ENCODE measurements around the gene COL4A1. TPM values are rescaled to one million over a fixed set of nuclear protein-coding genes. Genes with fewer than 3 reads are reported as not detected.

Gene COL4A1
- total RNA-seq, 2 experiments from 2014 or later: 0.08 to 0.16 TPM

DNA sequence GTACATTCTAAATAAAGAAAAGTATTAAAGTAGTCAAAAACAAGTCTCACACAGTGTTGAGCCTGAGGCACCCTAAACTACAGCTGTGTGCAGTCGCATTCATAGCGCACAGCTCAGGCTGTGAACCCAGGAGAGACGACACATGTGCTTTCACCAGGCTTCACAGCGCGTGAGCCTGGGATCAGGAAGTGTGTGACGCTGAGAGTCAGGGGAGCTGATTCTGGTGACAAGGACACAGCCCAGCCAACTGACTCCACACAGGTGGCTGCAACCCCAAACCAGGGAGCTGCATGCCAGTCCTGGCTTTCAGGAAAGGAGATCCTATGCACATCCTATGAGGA, 41.6 kb downstream of the COL4A1 start:
- no peaks in the 10 kb centered on the region for H3K4me1 ChIP-seq (ENCODE audit: insufficient read depth, low read length)
- intact Hi-C loops (cut with DNase I, micrococcal nuclease): no loop called here
- peaks cover 4% of the 10 kb centered on the region in 2 experiments for H3K27me3 ChIP-seq (ENCODE audit: control insufficient read depth in 1 of 2, insufficient read depth in 2 of 2, low read length in 2 of 2)
- H3K36me3 ChIP-seq (ENCODE audit: insufficient read depth, low read length): no peaks in the 10 kb centered on the region
- no peak for DNase-seq
- ATAC-seq (ENCODE audit: poor library complexity): no peak
- no peak overlapping the region for H3K27ac Mint-ChIP-seq
- ChIA-PET CTCF (no interaction called here), POLR2A (no interaction called here)
- H3K27me3 Mint-ChIP-seq: peaks cover 40% of the 10 kb centered on the region
- no peaks in the 10 kb centered on the region for H3K36me3 Mint-ChIP-seq (ENCODE audit: low read depth)
- no peaks in the 10 kb centered on the region for H3K4me1 Mint-ChIP-seq (ENCODE audit: low read depth)
- no peak overlapping the region for H3K4me3 Mint-ChIP-seq
- TF ChIP-seq, protein P1, sequence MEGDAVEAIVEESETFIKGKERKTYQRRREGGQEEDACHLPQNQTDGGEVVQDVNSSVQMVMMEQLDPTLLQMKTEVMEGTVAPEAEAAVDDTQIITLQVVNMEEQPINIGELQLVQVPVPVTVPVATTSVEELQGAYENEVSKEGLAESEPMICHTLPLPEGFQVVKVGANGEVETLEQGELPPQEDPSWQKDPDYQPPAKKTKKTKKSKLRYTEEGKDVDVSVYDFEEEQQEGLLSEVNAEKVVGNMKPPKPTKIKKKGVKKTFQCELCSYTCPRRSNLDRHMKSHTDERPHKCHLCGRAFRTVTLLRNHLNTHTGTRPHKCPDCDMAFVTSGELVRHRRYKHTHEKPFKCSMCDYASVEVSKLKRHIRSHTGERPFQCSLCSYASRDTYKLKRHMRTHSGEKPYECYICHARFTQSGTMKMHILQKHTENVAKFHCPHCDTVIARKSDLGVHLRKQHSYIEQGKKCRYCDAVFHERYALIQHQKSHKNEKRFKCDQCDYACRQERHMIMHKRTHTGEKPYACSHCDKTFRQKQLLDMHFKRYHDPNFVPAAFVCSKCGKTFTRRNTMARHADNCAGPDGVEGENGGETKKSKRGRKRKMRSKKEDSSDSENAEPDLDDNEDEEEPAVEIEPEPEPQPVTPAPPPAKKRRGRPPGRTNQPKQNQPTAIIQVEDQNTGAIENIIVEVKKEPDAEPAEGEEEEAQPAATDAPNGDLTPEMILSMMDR (IDR thresholded peaks at IDR 0.05): no peak
- H3K9me3 Mint-ChIP-seq: no peaks in the 10 kb centered on the region
- H3K9me3 ChIP-seq (ENCODE audit: control insufficient read depth in 1 of 2, insufficient read depth in 1 of 2, low read length in 2 of 2): peaks cover 0 to 7% of the 10 kb centered on the region in 2 experiments
- no peak overlapping the region for H3K4me3 ChIP-seq (ENCODE audit: low read length)
- H3K27ac ChIP-seq (ENCODE audit: low read depth in 1 of 2, low read length in 2 of 2): no peak overlapping the region

DNA sequence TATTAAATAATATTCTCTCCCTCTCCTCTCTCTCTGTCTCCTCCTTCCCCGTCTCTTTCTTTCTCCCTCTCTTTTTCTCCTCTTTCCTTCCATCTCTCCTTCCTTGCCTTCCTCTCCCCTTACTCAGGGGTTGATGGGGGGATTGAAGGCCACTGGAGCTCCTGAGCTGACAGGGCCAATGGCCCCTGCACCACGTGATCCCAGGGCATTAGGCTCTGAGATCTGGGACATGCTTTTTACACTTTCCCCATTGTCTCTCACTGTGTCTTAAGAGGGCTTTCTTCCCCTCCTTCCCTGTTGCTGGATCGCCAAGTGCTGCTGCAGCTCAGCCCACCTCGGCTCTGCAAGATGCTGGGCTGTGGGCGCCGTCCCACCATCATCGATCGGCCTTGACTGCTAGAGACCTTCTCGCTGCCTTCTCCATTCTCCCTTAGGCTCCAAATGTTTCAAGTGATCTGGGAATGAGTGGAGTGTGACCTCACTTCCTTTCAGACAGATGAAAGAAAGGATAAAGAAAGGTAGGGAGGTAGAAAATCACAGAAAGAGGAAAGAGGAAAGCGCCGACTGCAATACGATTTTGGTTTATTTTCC, 42.2 kb downstream of the COL4A1 start:
- Histone ChIP-seq H3K4me3 (ENCODE audit: low read length) (no peak overlapping the region), H3K4me1 (ENCODE audit: insufficient read depth, low read length) (no peaks in the 10 kb centered on the region), H3K36me3 (ENCODE audit: insufficient read depth, low read length) (no peaks in the 10 kb centered on the region), H3K27me3 (ENCODE audit: control insufficient read depth in 1 of 2, insufficient read depth in 2 of 2, low read length in 2 of 2) (peaks cover 4% of the 10 kb centered on the region in 2 experiments), H3K27ac (ENCODE audit: low read depth in 1 of 2, low read length in 2 of 2) (no peak overlapping the region), H3K9me3 (ENCODE audit: control insufficient read depth in 1 of 2, insufficient read depth in 1 of 2, low read length in 2 of 2) (peaks cover 0 to 7% of the 10 kb centered on the region in 2 experiments)
- ATAC-seq (ENCODE audit: poor library complexity): no peak
- no peak for DNase-seq
- ChIA-PET CTCF (no interaction called here), POLR2A (no interaction called here)
- H3K4me1 Mint-ChIP-seq (ENCODE audit: low read depth): no peaks in the 10 kb centered on the region
- TF ChIP-seq, protein P1 (IDR thresholded peaks at IDR 0.05): no peak
- H3K27ac Mint-ChIP-seq: no peak overlapping the region
- intact Hi-C loops (cut with DNase I, micrococcal nuclease): no loop called here
- no peak overlapping the region for H3K4me3 Mint-ChIP-seq
- peaks cover 46% of the 10 kb centered on the region for H3K27me3 Mint-ChIP-seq
- H3K9me3 Mint-ChIP-seq: no peaks in the 10 kb centered on the region
- H3K36me3 Mint-ChIP-seq (ENCODE audit: low read depth): no peaks in the 10 kb centered on the region

DNA sequence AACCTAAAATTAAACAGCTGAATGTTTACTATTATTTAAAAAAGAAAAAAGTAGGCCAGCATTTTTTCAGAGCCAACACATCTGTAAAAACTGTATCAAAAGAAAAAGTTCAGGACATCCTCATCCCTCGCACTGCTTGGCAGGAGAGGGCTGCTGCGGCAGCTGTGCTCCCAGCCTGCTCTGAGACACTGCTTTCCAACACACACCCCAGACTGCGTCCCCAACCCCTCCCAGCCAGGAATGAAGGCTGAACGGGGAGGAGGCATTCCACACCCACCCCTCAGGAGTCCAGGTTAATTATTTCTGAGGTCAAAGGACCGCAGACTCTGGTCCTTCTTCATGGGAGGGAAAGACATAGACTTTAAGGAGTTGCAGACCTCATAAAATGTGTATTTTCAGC, 43.1 kb downstream of the COL4A1 start:
- ATAC-seq (ENCODE audit: poor library complexity) (no peak), DNase-seq (no peak)
- peaks cover 46% of the 10 kb centered on the region for H3K27me3 Mint-ChIP-seq
- H3K9me3 Mint-ChIP-seq: no peaks in the 10 kb centered on the region
- no peaks in the 10 kb centered on the region for H3K36me3 ChIP-seq (ENCODE audit: insufficient read depth, low read length)
- no peak overlapping the region for H3K4me3 Mint-ChIP-seq
- H3K4me1 ChIP-seq (ENCODE audit: insufficient read depth, low read length): no peaks in the 10 kb centered on the region
- ChIA-PET POLR2A (no interaction called here), CTCF (no interaction called here)
- no peak overlapping the region for H3K27ac ChIP-seq (ENCODE audit: low read depth in 1 of 2, low read length in 2 of 2)
- no peaks in the 10 kb centered on the region for H3K36me3 Mint-ChIP-seq (ENCODE audit: low read depth)
- TF ChIP-seq, protein P1 (IDR thresholded peaks at IDR 0.05): no peak
- no peak overlapping the region for H3K27ac Mint-ChIP-seq
- peaks cover 4 to 9% of the 10 kb centered on the region in 2 experiments for H3K27me3 ChIP-seq (ENCODE audit: control insufficient read depth in 1 of 2, insufficient read depth in 2 of 2, low read length in 2 of 2)
- peaks cover 0 to 7% of the 10 kb centered on the region in 2 experiments for H3K9me3 ChIP-seq (ENCODE audit: control insufficient read depth in 1 of 2, insufficient read depth in 1 of 2, low read length in 2 of 2)
- H3K4me1 Mint-ChIP-seq (ENCODE audit: low read depth): no peaks in the 10 kb centered on the region
- intact Hi-C loops (cut with DNase I, micrococcal nuclease): no loop called here
- no peak overlapping the region for H3K4me3 ChIP-seq (ENCODE audit: low read length)

Measured in CD4-positive, alpha-beta T cell (primary cell).